GM18502 (cell line): ENCODE results near the gene ENDOU.

ENCODE experiments used
- ATAC-seq: cut with Tn5 transposase; IDR thresholded peaks from one replicate; pipeline ENCODE4 v1.9.1; 2021; ENCODE audit warnings: mild to moderate bottlenecking; ENCODE audit not compliant: unreplicated experiment, poor library complexity

ENDOU gene

GRCh38 chr12:47725091-47725772 lies at the start of gene ENDOU:
ENDOU (minus strand) TSS chr12:47725490; CDS start chr12:47725413, 77 bp downstream.
- ATAC-seq: no peak

GRCh38 chr12:47774663-47775062 lies 49.4 kb upstream of the ENDOU start:
- ATAC-seq: no peak

- no peak for ATAC-seq
Observed at GRCh38 chr12:47773858-47774580, 48.7 kb upstream of the ENDOU start.

- ATAC-seq: peak; percentile 76
Observed at GRCh38 chr12:47773062-47773857, 48.0 kb upstream of the ENDOU start, which contains the start of gene SLC48A1. SLC48A1 (plus strand) TSS chr12:47773238; CDS start chr12:47773305, 67 bp downstream.

- no peak for ATAC-seq
Observed at GRCh38 chr12:47772738-47773061, 47.4 kb upstream of the ENDOU start.

- ATAC-seq: no peak
Observed at GRCh38 chr12:47772094-47772660, 46.9 kb upstream of the ENDOU start.

- ATAC-seq: no peak
Observed at GRCh38 chr12:47771304-47771703, 46.0 kb upstream of the ENDOU start.

GRCh38 chr12:47770086-47770726 lies 44.9 kb upstream of the ENDOU start:
- no peak for ATAC-seq

GRCh38 chr12:47769234-47770085 lies 44.2 kb upstream of the ENDOU start:
- ATAC-seq: no peak

- no peak for ATAC-seq
Observed at GRCh38 chr12:47768323-47768811, 43.1 kb upstream of the ENDOU start.

- ATAC-seq: no peak
Observed at GRCh38 chr12:47767216-47767724, 42.0 kb upstream of the ENDOU start.

- no peak for ATAC-seq
Observed at GRCh38 chr12:47766502-47767215, 41.4 kb upstream of the ENDOU start.

- no peak for ATAC-seq
Observed at GRCh38 chr12:47763481-47764346, 38.4 kb upstream of the ENDOU start.

- no peak for ATAC-seq
Observed at GRCh38 chr12:47762850-47763465, 37.7 kb upstream of the ENDOU start.

GRCh38 chr12:47758834-47759690 lies 33.8 kb upstream of the ENDOU start, which contains the start of gene RAPGEF3:
RAPGEF3 (minus strand) TSS chr12:47758880; CDS start chr12:47758556, 324 bp downstream.
- peak; percentile 63 for ATAC-seq

GRCh38 chr12:47758584-47758833 lies 33.2 kb upstream of the ENDOU start:
- no peak for ATAC-seq
